ENCODE data around the gene TMUB1. TPM values are rescaled to one million over a fixed set of nuclear protein-coding genes. Genes with fewer than 3 reads are reported as not detected.

The TMUB1 gene
- total and polyA plus RNA-seq, 9 of the 15 experiments (the other 6 are each of a cell fraction or from before 2014, with no cell fraction given) = 0.14 to 241 (median 74.1) TPM

GRCh38 chr7:151061213-151062110, 21.8 kb downstream of the TMUB1 start (continued):
- TF ChIP-seq TSHZ1 (CRISPR knock-in tag; IDR thresholded peaks at IDR 0.05) (no peak), MCM3 (IDR thresholded peaks at IDR 0.05) (no peak), TCF7L2 (IDR thresholded peaks at IDR 0.05; ENCODE audit: low read depth, low read length) (no peak), BRD4 (IDR thresholded peaks at IDR 0.05) (no peak), ZMIZ1 (IDR thresholded peaks at IDR 0.05; ENCODE audit: low read depth in 2 of 2, low read length in 2 of 2) (no peak), ETV6 (IDR thresholded peaks at IDR 0.05; ENCODE audit: borderline replicate concordance in 1 of 2, low read depth in 2 of 2, low read length in 1 of 2) (no peak), ETV6 (CRISPR knock-in tag; IDR thresholded peaks at IDR 0.05; ENCODE audit: borderline replicate concordance) (no peak), OTX1 (CRISPR knock-in tag; IDR thresholded peaks at IDR 0.05) (peak; percentile 64; the same call in 1 of the 2 replicates), SMARCE1 (IDR thresholded peaks at IDR 0.05) (peak; percentile 46), PPARD (CRISPR knock-in tag; IDR thresholded peaks at IDR 0.05) (no peak), NFXL1 (CRISPR knock-in tag; IDR thresholded peaks at IDR 0.05) (no peak), CREM (IDR thresholded peaks at IDR 0.05; ENCODE audit: low read depth) (no peak), ILF3 (IDR thresholded peaks at IDR 0.05; ENCODE audit: borderline replicate concordance) (no peak), CHCHD3 (CRISPR knock-in tag; IDR thresholded peaks at IDR 0.05) (0 out of 2 replicates have a peak, but pooled peaks have one; percentile 6), CAMTA2 (CRISPR knock-in tag; conservative IDR thresholded peaks at IDR 0.05) (no peak), ZNF354B (CRISPR knock-in tag; IDR thresholded peaks at IDR 0.05) (no peak), ZNF511 (CRISPR knock-in tag; IDR thresholded peaks at IDR 0.05) (peak; percentile 84), RBFOX2 (IDR thresholded peaks at IDR 0.05; ENCODE audit: low read depth, low read length) (peak; percentile 56), ZNF184 (CRISPR knock-in tag; IDR thresholded peaks at IDR 0.05) (no peak), TCF15 (CRISPR knock-in tag; IDR thresholded peaks at IDR 0.05) (no peak), HNRNPL (IDR thresholded peaks at IDR 0.05; ENCODE audit: low read depth, low read length) (no peak)

Measured in K562 (cell line).